Activated B cell treated with CpG ODN at 0.5 μM for 24 hours (primary cell): ENCODE data around the gene TLL2. TPM values are rescaled to one million over a fixed set of nuclear protein-coding genes. Genes with fewer than 3 reads are reported as not detected.

Experiments used
- ATAC-seq: fragments of 200-7000 bp; cut with Tn5 transposase; one replicate; pipeline ENCODE4 v1.10.0; 2021; ENCODE audit warnings: low read depth, mild to moderate bottlenecking, moderate library complexity
- CTCF ChIA-PET: fragments of 350-600 bp; sonication (Branson Sonifier 250); formaldehyde crosslinking; loops from one replicate; lab custom pipeline; 2021; ENCODE audit warnings: antibody characterized with exemption; lab: Charles Lee
- POLR2A ChIA-PET: fragments of 350-600 bp; sonication (Branson Sonifier 250); formaldehyde crosslinking; loops from one replicate; lab custom pipeline; 2021; ENCODE audit warnings: antibody characterized with exemption; lab: Charles Lee
- DNase-seq: peaks from one replicate; pipeline ENCODE4 v3.0.0; 2022
- H3K27ac Mint-ChIP-seq: one replicate; pipeline ENCODE4 v1.8.0; 2020; ENCODE audit warnings: mixed read lengths
- H3K27me3 Mint-ChIP-seq: one replicate; pipeline ENCODE4 v1.8.0; 2021; ENCODE audit warnings: mixed read lengths
- H3K36me3 Mint-ChIP-seq: one replicate; pipeline ENCODE4 v1.8.0; 2021; ENCODE audit warnings: low read depth, mixed read lengths
- H3K4me1 Mint-ChIP-seq: one replicate; pipeline ENCODE4 v1.8.0; 2021; ENCODE audit warnings: mixed read lengths
- H3K4me3 Mint-ChIP-seq: one replicate; pipeline ENCODE4 v1.8.0; 2020; ENCODE audit warnings: mild to moderate bottlenecking, mixed read lengths
- H3K9me3 Mint-ChIP-seq: one replicate; pipeline ENCODE4 v1.8.0; 2020; ENCODE audit warnings: mixed read lengths
- intact Hi-C: fragments of 100-400 bp; cut with micrococcal nuclease; formaldehyde crosslinking; loops from one replicate; pipeline ENCODE4 v1.15.1; 2024
- total RNA-seq: library from RNA; stranded (reverse); gene quantifications from 2 replicates; pipeline ENCODE4 v1.2.3, GENCODE V29; 2022
- TF ChIP-seq, protein P1 (sequence below): fragments of 200-600 bp; IDR thresholded peaks from one replicate; pipeline ENCODE4 v1.8.0; 2022; ENCODE audit warnings: antibody characterized with exemption, mild to moderate bottlenecking

The TLL2 gene
- total RNA-seq, 1 donor from 2014 or later, result 1.6 TPM

DNA sequence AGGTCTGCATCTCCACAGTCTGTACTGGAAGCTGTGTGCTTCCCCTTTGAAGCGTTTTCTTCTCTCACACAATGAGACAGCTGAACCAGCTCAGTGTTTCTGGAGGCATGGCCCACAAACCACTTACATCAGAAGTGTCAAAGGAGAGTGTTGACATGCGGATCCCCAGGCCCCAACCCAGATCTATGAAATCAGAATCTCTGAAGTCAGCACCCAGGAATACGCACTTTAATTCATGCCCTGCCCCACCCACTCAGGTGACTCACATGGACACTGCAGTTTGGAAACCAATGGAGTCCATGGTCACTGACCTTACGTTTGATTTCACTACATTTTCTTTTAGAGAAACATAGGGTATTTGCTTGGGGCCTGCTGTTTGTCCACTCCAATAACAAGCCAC lies 19.0 kb downstream of the TLL2 start:
- DNase-seq (no peak), ATAC-seq (no peak)
- CTCF ChIA-PET, result no interaction called here
- TF ChIP-seq, protein P1, sequence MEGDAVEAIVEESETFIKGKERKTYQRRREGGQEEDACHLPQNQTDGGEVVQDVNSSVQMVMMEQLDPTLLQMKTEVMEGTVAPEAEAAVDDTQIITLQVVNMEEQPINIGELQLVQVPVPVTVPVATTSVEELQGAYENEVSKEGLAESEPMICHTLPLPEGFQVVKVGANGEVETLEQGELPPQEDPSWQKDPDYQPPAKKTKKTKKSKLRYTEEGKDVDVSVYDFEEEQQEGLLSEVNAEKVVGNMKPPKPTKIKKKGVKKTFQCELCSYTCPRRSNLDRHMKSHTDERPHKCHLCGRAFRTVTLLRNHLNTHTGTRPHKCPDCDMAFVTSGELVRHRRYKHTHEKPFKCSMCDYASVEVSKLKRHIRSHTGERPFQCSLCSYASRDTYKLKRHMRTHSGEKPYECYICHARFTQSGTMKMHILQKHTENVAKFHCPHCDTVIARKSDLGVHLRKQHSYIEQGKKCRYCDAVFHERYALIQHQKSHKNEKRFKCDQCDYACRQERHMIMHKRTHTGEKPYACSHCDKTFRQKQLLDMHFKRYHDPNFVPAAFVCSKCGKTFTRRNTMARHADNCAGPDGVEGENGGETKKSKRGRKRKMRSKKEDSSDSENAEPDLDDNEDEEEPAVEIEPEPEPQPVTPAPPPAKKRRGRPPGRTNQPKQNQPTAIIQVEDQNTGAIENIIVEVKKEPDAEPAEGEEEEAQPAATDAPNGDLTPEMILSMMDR, result no peak
- peaks cover 11% of the 10 kb centered on the region for H3K27me3 Mint-ChIP-seq
- intact Hi-C loops, result no loop called here
- no peaks in the 10 kb centered on the region for H3K9me3 Mint-ChIP-seq
- POLR2A ChIA-PET, result no interaction called here
- H3K4me1 Mint-ChIP-seq, result no peaks in the 10 kb centered on the region
- H3K36me3 Mint-ChIP-seq, result no peaks in the 10 kb centered on the region
- no peak overlapping the region for H3K4me3 Mint-ChIP-seq
- no peak overlapping the region for H3K27ac Mint-ChIP-seq

DNA sequence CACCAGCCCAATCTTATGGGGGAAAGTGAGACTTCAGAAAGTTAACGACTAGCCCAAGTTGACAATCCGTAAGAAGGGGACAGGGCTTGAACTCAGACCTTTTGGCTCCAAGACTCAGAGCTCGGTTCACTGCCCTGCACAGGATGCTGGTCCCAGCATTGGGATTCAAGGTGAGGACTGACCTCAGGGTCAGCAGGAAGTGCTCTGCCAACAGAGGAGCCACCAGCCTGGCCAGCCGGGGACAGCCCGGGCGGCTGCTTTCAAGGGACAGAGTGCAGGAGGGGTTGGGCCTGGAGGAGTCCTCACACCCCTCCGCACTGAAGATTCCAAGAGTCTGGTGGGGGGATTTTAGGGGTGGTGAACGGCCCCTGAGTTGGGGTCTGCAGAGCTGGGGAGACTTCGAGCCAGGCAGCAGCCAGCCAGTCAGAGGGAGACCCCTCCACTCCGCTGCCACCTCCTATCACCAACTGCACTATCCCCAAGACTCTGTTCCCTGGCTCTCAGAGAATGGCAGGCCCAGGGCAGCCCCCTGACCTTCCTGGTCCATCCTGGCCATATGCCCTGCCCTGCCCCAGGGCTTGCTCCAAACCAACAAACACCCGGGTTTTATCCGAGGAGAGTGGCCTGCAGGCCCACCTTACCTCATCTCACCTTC lies 19.7 kb downstream of the TLL2 start:
- intact Hi-C loops, result no loop called here
- H3K27ac Mint-ChIP-seq, result no peak overlapping the region
- no peaks in the 10 kb centered on the region for H3K4me1 Mint-ChIP-seq
- ChIA-PET POLR2A (no interaction called here), CTCF (no interaction called here)
- no peaks in the 10 kb centered on the region for H3K36me3 Mint-ChIP-seq
- peaks cover 11% of the 10 kb centered on the region for H3K27me3 Mint-ChIP-seq
- H3K4me3 Mint-ChIP-seq, result no peak overlapping the region
- DNase-seq (no peak), ATAC-seq (no peak)
- H3K9me3 Mint-ChIP-seq, result no peaks in the 10 kb centered on the region
- TF ChIP-seq, protein P1, result no peak

DNA sequence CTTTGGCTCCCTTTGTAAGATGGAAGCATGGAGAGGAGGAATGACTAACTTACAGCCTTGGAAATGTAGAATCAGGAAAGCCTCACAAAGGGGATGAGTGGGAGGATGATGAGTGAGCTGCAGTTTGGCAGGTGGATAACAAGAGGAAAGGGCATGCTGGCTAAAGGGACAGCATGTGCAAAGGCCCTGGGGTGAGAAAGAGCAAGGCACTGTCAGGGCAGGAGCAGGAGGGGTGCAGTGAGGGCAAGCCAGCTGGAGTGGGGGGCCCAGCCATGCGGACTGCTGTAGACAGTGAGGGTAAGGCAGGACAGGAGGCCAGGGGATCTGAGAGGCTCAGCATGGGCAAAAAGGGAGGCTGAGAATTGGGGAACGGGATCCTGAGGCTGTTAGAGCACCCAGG lies 20.5 kb downstream of the TLL2 start:
- ChIA-PET POLR2A (no interaction called here), CTCF (no interaction called here)
- TF ChIP-seq, protein P1, result no peak
- Mint-ChIP-seq H3K4me3 (no peak overlapping the region), H3K36me3 (no peaks in the 10 kb centered on the region), H3K9me3 (no peaks in the 10 kb centered on the region), H3K27me3 (peaks cover 11% of the 10 kb centered on the region), H3K27ac (no peak overlapping the region), H3K4me1 (no peaks in the 10 kb centered on the region)
- ATAC-seq (no peak), DNase-seq (no peak)
- intact Hi-C loops, result no loop called here

DNA sequence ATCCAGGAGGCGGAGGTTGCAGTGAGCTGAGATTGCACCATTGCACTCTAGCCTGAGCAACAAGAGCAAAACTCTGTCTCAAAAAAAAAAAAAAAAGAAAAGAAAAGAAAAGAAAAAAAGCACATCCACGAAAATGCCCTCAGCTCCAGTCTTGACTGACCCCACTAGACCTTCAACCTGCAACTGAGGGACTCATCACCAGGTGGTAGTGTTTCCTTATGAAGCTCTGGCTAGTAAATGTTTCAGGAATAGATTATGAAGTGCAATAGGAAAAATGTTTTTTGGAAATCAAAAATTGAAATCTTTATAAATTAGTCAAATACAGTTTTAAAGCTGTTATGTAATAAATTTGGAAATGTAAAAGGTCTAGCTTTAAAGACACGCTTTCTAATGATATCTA lies 22.4 kb downstream of the TLL2 start:
- POLR2A ChIA-PET, result no interaction called here
- TF ChIP-seq, protein P1, result no peak
- CTCF ChIA-PET, result interaction anchor here (1.2 to 2.1 kb wide), 4 partner anchors 19 to 719 kb away, joined by 4 to 11 read pairs (median 6); no protein-coding TSS in a partner anchor

DNA sequence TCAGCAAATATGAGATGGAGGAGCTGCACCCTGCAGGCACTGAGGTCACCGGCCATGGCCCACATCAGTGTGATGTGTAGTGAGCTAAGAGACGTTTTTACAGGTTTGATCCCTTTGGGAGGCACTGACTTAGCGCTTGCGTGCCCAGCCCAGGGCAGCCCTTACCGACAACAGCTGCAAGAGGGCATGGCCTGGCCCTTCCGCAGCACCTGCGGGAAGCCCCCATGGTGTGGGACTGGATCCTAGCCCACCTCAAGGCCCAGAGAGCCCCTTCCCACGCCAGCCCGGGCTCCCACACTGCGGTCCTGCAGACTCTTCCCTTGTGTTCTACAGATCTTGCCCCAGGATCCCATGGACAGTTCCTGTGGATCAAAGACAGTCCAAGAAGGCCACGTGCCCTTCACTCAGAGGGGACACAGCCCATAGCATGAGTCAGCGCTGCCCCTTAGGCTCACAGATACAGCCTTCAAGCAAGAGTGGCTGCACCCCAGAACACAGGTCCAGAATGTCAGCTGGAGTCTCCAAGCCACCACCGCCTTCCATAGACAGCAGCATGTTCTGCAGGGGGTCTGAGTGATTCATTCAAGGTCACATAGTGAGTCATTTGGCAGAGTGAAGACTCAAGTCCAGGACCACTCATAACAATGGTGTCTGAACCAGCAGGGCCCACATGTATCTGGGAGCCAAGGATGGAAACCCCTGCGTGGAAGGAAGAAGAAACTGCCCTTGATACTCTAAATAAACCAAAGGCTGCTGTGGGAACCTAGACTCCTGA lies 25.4 kb downstream of the TLL2 start:
- Mint-ChIP-seq H3K27me3 (peaks cover 11% of the 10 kb centered on the region), H3K27ac (no peak overlapping the region)

More for the DNA sequence above, 22.4 kb downstream of the TLL2 start:
- H3K4me1 Mint-ChIP-seq, result no peaks in the 10 kb centered on the region
- H3K9me3 Mint-ChIP-seq, result no peaks in the 10 kb centered on the region
- no peak overlapping the region for H3K27ac Mint-ChIP-seq
- no peak for ATAC-seq
- H3K4me3 Mint-ChIP-seq, result no peak overlapping the region
- H3K27me3 Mint-ChIP-seq, result peaks cover 8% of the 10 kb centered on the region
- no peaks in the 10 kb centered on the region for H3K36me3 Mint-ChIP-seq
- no peak for DNase-seq
- intact Hi-C loops, result loop anchor here (2.0 kb wide), 2 partner anchors 21 to 65 kb away; partner anchors contain the start of gene TLL2

More for the DNA sequence above, 25.4 kb downstream of the TLL2 start:
- no peak overlapping the region for H3K4me3 Mint-ChIP-seq
- DNase-seq, result no peak
- no peaks in the 10 kb centered on the region for H3K9me3 Mint-ChIP-seq
- ATAC-seq, result no peak
- H3K4me1 Mint-ChIP-seq, result no peaks in the 10 kb centered on the region
- H3K36me3 Mint-ChIP-seq, result no peaks in the 10 kb centered on the region
- intact Hi-C loops, result no loop called here
- TF ChIP-seq, protein P1, result no peak
- ChIA-PET CTCF (interaction anchor here (1.1 kb wide), 1 partner anchor 16 kb away, joined by 3 read pairs; no protein-coding TSS in a partner anchor), POLR2A (no interaction called here)
